Thyroid gland (tissue), 4 donors: Measurements from ENCODE around the gene AUH. TPM values are rescaled to one million over a fixed set of nuclear protein-coding genes. Genes with fewer than 3 reads are reported as not detected.

Source experiments
- DNase-seq, 2 donors: peaks; one replicate each; pipeline ENCODE4 v3.0.0-alpha.2; 2019
- H3K27ac ChIP-seq, 3 donors: fragments of 200-600 bp; sonication (generic); 1 replicate in 2 of 3; 2 replicates in 1 of 3; pipeline ENCODE4 v1.5.1; 2016 to 2019; ENCODE audit warnings: mild to moderate bottlenecking in 1 of 3, moderate library complexity in 1 of 3
- H3K27me3 ChIP-seq: fragments of 200-600 bp; sonication (generic); one replicate; pipeline ENCODE4 v1.5.1; 2019
- H3K36me3 ChIP-seq, 2 donors: fragments of 200-600 bp; sonication (generic); one replicate each; pipeline ENCODE4 v1.5.1; 2016 to 2019
- H3K4me1 ChIP-seq, 2 donors: fragments of 200-600 bp; sonication (generic); one replicate each; pipeline ENCODE4 v1.5.1; 2017 to 2019
- H3K4me3 ChIP-seq, 3 donors: fragments of 200-600 bp; sonication (generic); replicated peaks in 1 of 3; 1 replicate in 2 of 3; 2 replicates in 1 of 3; pipeline ENCODE4 v1.5.1; 2016; ENCODE audit warnings: mild to moderate bottlenecking in 1 of 3
- H3K9me3 ChIP-seq: fragments of 200-600 bp; sonication (generic); one replicate; pipeline ENCODE4 v1.5.1; 2017
- CTCF ChIP-seq, 6 experiments: fragments of 200-600 bp in 3 of 6; fragments of 450-650 bp in 3 of 6; sonication (generic) in 3 of 6; IDR thresholded peaks; one replicate each; pipeline ENCODE4 v1.5.1; 2016 to 2019; ENCODE audit warnings: antibody characterized with exemption in 6 of 6, mild to moderate bottlenecking in 2 of 6, inconsistent platforms in 1 of 6, moderate library complexity in 1 of 6
- POLR2A ChIP-seq, 2 donors: fragments of 450-650 bp; IDR thresholded peaks; one replicate each; pipeline ENCODE4 v1.6.1; 2017; ENCODE audit warnings: antibody characterized with exemption in 2 of 2, mild to moderate bottlenecking in 2 of 2, moderate library complexity in 1 of 2
- WGBS, 2 donors: methylation state at CpG; one replicate each; pipeline ENCODE4 v1.1.5; 2017; 5-methylcytosine and 5-hydroxymethylcytosine counted together
- intact Hi-C: fragments of 100-400 bp; cut with DNase I; formaldehyde crosslinking; loops from one replicate; pipeline ENCODE4 v1.15.1; 2023
- total RNA-seq, 4 donors: library from RNA; depleted of rRNA; stranded (reverse); fragments of >200 nt; gene quantifications; one replicate each; pipeline ENCODE4 v1.2.3, GENCODE V29; 2016

AUH gene
- total RNA-seq, 4 donors from 2014 or later: 57.1 to 83.5 (median 65.2) TPM

GRCh38 chr9:91208837-91209236 is 152.9 kb downstream of the AUH start:
- no peak for DNase-seq
- WGBS, 2 donors: 87 to 96% methylated on average over 4 to 5 of the region's 5 CpGs
- TF ChIP-seq CTCF (IDR thresholded peaks at IDR 0.05): no peak
- H3K27ac ChIP-seq: peak overlapping the region in 2 of 3 donors; percentile 59 to 71
- intact Hi-C loops: no loop called here
- peaks cover 12 to 20% of the 10 kb centered on the region in 2 donors for H3K4me1 ChIP-seq
- H3K36me3 ChIP-seq: no peaks in the 10 kb centered on the region
- no peaks in the 10 kb centered on the region for H3K9me3 ChIP-seq
- no peak overlapping the region for H3K4me3 ChIP-seq
- no peaks in the 10 kb centered on the region for H3K27me3 ChIP-seq

GRCh38 chr9:91208419-91208745 is 153.3 kb downstream of the AUH start:
- H3K4me3 ChIP-seq: no peak overlapping the region
- peaks cover 12 to 20% of the 10 kb centered on the region in 2 donors for H3K4me1 ChIP-seq
- no peaks in the 10 kb centered on the region for H3K27me3 ChIP-seq
- H3K9me3 ChIP-seq: no peaks in the 10 kb centered on the region
- WGBS, 2 donors: 77 to 79% methylated on average over 3 of the region's 3 CpGs
- no peaks in the 10 kb centered on the region for H3K36me3 ChIP-seq
- no peak for TF ChIP-seq POLR2A (IDR thresholded peaks at IDR 0.05)
- TF ChIP-seq CTCF (IDR thresholded peaks at IDR 0.05): no peak
- H3K27ac ChIP-seq: peak overlapping the region; percentile 59 to 71 (median 68)
- DNase-seq: no peak
- intact Hi-C loops: no loop called here

- WGBS, 2 donors: 40 to 46% methylated on average over 8 of the region's 8 CpGs
- no peak overlapping the region for H3K4me3 ChIP-seq
Measured at GRCh38 chr9:91207729-91208418, 153.8 kb downstream of the AUH start.

GRCh38 chr9:91207397-91207728 is 154.4 kb downstream of the AUH start:
- H3K36me3 ChIP-seq: no peaks in the 10 kb centered on the region
- H3K4me3 ChIP-seq: no peak overlapping the region
- DNase-seq: no peak
- H3K27me3 ChIP-seq: no peaks in the 10 kb centered on the region
- TF ChIP-seq CTCF (IDR thresholded peaks at IDR 0.05): no peak
- TF ChIP-seq POLR2A (IDR thresholded peaks at IDR 0.05): no peak
- intact Hi-C loops: no loop called here
- H3K27ac ChIP-seq: peak overlapping the region in 2 of 3 donors; percentile 59 to 68
- H3K9me3 ChIP-seq: no peaks in the 10 kb centered on the region
- peaks cover 12 to 20% of the 10 kb centered on the region in 2 donors for H3K4me1 ChIP-seq
- WGBS, 2 donors: 92 to 93% methylated on average over 9 of the region's 9 CpGs

More at GRCh38 chr9:91207729-91208418, 153.8 kb downstream of the AUH start:
- no peaks in the 10 kb centered on the region for H3K36me3 ChIP-seq
- no peaks in the 10 kb centered on the region for H3K27me3 ChIP-seq
- peaks cover 12 to 20% of the 10 kb centered on the region in 2 donors for H3K4me1 ChIP-seq
- H3K27ac ChIP-seq: peak overlapping the region; percentile 59 to 71 (median 68)
- intact Hi-C loops: no loop called here
- H3K9me3 ChIP-seq: no peaks in the 10 kb centered on the region
- no peak for DNase-seq
- TF ChIP-seq POLR2A (IDR thresholded peaks at IDR 0.05) (no peak), CTCF (IDR thresholded peaks at IDR 0.05) (no peak)

- DNase-seq: no peak
- no peaks in the 10 kb centered on the region for H3K36me3 ChIP-seq
- no peaks in the 10 kb centered on the region for H3K27me3 ChIP-seq
- H3K4me1 ChIP-seq: peaks cover 12 to 20% of the 10 kb centered on the region in 2 donors
- intact Hi-C loops: no loop called here
- no peak overlapping the region for H3K4me3 ChIP-seq
- no peak for TF ChIP-seq CTCF (IDR thresholded peaks at IDR 0.05)
- no peak for TF ChIP-seq POLR2A (IDR thresholded peaks at IDR 0.05)
- H3K27ac ChIP-seq: no peak overlapping the region
- WGBS, 2 donors: 89 to 95% methylated on average over 1 of the region's 1 CpG
- H3K9me3 ChIP-seq: no peaks in the 10 kb centered on the region
Measured at GRCh38 chr9:91206806-91207205, 154.9 kb downstream of the AUH start.
